ENCODE measurements around the gene GEMIN5.

DNA sequence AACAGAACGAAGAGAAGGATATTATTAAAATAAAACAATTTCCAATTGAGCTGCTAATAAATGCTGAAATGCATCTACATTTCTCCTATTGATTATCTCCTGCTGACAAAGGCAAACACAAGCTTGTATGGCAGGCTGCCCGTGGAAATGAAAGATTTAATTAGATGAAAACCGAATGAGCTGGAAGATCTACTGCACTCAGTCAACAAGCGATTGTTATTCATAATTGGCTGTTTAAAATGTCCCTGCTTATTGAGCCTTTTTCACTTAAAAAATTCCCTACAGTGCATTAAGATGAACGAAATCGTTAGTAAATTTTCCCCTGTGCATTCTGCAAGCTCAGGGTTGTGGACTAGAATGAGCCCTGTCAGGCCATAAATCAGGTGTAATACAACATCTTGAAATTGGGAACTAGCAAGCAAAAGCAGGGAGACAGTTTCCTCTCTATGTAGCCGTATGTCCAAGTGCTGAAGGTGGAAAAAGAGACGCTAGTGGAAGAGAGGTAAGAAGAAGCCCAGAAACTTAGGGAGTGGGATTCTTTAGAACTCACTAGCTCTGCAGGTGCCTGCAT, 47.0 kb upstream of the GEMIN5 start:
- TF ChIP-seq ZSCAN21 (CRISPR knock-in tag; IDR thresholded peaks at IDR 0.05; ENCODE audit: borderline replicate concordance) (no peak), CEBPB (IDR thresholded peaks at IDR 0.05; ENCODE audit: borderline replicate concordance, low read depth, low read length) (no peak), MYNN (CRISPR knock-in tag; IDR thresholded peaks at IDR 0.05; ENCODE audit: low read depth) (no peak), FOXK2 (IDR thresholded peaks at IDR 0.05) (no peak), MAF1 (CRISPR knock-in tag; IDR thresholded peaks at IDR 0.05; ENCODE audit: borderline replicate concordance) (no peak), RFX1 (IDR thresholded peaks at IDR 0.05) (no peak), EZH2 (conservative IDR thresholded peaks at IDR 0.05; ENCODE audit: low read depth, low read length) (no peak), GATAD2A (CRISPR knock-in tag; IDR thresholded peaks at IDR 0.05) (no peak)
- TF ChIP-seq, protein P1, sequence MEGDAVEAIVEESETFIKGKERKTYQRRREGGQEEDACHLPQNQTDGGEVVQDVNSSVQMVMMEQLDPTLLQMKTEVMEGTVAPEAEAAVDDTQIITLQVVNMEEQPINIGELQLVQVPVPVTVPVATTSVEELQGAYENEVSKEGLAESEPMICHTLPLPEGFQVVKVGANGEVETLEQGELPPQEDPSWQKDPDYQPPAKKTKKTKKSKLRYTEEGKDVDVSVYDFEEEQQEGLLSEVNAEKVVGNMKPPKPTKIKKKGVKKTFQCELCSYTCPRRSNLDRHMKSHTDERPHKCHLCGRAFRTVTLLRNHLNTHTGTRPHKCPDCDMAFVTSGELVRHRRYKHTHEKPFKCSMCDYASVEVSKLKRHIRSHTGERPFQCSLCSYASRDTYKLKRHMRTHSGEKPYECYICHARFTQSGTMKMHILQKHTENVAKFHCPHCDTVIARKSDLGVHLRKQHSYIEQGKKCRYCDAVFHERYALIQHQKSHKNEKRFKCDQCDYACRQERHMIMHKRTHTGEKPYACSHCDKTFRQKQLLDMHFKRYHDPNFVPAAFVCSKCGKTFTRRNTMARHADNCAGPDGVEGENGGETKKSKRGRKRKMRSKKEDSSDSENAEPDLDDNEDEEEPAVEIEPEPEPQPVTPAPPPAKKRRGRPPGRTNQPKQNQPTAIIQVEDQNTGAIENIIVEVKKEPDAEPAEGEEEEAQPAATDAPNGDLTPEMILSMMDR (CRISPR knock-in tag; IDR thresholded peaks at IDR 0.05) = no peak
- TF ChIP-seq, protein P2, sequence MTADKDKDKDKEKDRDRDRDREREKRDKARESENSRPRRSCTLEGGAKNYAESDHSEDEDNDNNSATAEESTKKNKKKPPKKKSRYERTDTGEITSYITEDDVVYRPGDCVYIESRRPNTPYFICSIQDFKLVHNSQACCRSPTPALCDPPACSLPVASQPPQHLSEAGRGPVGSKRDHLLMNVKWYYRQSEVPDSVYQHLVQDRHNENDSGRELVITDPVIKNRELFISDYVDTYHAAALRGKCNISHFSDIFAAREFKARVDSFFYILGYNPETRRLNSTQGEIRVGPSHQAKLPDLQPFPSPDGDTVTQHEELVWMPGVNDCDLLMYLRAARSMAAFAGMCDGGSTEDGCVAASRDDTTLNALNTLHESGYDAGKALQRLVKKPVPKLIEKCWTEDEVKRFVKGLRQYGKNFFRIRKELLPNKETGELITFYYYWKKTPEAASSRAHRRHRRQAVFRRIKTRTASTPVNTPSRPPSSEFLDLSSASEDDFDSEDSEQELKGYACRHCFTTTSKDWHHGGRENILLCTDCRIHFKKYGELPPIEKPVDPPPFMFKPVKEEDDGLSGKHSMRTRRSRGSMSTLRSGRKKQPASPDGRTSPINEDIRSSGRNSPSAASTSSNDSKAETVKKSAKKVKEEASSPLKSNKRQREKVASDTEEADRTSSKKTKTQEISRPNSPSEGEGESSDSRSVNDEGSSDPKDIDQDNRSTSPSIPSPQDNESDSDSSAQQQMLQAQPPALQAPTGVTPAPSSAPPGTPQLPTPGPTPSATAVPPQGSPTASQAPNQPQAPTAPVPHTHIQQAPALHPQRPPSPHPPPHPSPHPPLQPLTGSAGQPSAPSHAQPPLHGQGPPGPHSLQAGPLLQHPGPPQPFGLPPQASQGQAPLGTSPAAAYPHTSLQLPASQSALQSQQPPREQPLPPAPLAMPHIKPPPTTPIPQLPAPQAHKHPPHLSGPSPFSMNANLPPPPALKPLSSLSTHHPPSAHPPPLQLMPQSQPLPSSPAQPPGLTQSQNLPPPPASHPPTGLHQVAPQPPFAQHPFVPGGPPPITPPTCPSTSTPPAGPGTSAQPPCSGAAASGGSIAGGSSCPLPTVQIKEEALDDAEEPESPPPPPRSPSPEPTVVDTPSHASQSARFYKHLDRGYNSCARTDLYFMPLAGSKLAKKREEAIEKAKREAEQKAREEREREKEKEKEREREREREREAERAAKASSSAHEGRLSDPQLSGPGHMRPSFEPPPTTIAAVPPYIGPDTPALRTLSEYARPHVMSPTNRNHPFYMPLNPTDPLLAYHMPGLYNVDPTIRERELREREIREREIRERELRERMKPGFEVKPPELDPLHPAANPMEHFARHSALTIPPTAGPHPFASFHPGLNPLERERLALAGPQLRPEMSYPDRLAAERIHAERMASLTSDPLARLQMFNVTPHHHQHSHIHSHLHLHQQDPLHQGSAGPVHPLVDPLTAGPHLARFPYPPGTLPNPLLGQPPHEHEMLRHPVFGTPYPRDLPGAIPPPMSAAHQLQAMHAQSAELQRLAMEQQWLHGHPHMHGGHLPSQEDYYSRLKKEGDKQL (CRISPR knock-in tag; IDR thresholded peaks at IDR 0.05; ENCODE audit: low read depth) = no peak

Measured in HepG2 (cell line).